GM23248 (cell line): Measurements from ENCODE around the gene HOXC6.

ENCODE experiments used
- EZH2 ChIP-seq: fragments of 200-600 bp; sonication (generic); IDR thresholded peaks from 2 replicates; pipeline ENCODE4 v1.6.1; 2018; ENCODE audit warnings: antibody characterized with exemption, mild to moderate bottlenecking; ENCODE audit not compliant: insufficient read depth, poor library complexity, severe bottlenecking
- EZH2phosphoT487 ChIP-seq: fragments of 200-600 bp; sonication (generic); IDR thresholded peaks from 2 replicates; pipeline ENCODE4 v1.6.1; 2018; ENCODE audit warnings: antibody characterized with exemption, moderate library complexity, mild to moderate bottlenecking, low read depth; ENCODE audit not compliant: insufficient read depth

- TF ChIP-seq EZH2 (no peak), EZH2phosphoT487 (no peak)
These were observed 2.7 kb downstream of the HOXC6 start for GRCh38 chr12:54030889-54031471.
